Smooth muscle cell (in vitro differentiated cells): Measurements from ENCODE around the gene SLC12A6. TPM values are rescaled to one million over a fixed set of nuclear protein-coding genes. Genes with fewer than 3 reads are reported as not detected.

Source experiments
- DNase-seq: peaks from one replicate; lab custom pipeline; 2025; ENCODE audit not compliant: unreplicated experiment; lab: John Stamatoyannopoulos, UW
- H2AFZ ChIP-seq: fragments of 200-600 bp; sonication (generic); 2 replicates; pipeline ENCODE4 v1.6.0; 2016; ENCODE audit warnings: antibody characterized with exemption, low read depth, mild to moderate bottlenecking
- H3F3A ChIP-seq: fragments of 200-600 bp; sonication (generic); 2 replicates; pipeline ENCODE4 v1.6.0; 2017; ENCODE audit warnings: antibody characterized with exemption, low read depth
- H3K27ac ChIP-seq: fragments of 200-600 bp; sonication (generic); 2 replicates; pipeline ENCODE4 v1.5.1; 2016; ENCODE audit warnings: low read depth, mild to moderate bottlenecking
- H3K27me3 ChIP-seq: fragments of 200-600 bp; sonication (generic); 2 replicates; pipeline ENCODE4 v1.6.1; 2016; ENCODE audit warnings: low read depth, mild to moderate bottlenecking
- H3K36me3 ChIP-seq: fragments of 200-600 bp; sonication (generic); 2 replicates; pipeline ENCODE4 v1.5.1; 2016; ENCODE audit warnings: low read depth
- H3K4me1 ChIP-seq: fragments of 200-600 bp; sonication (generic); 2 replicates; pipeline ENCODE4 v1.5.1; 2016; ENCODE audit warnings: low read depth
- H3K4me2 ChIP-seq: fragments of 200-600 bp; sonication (generic); 2 replicates; pipeline ENCODE4 v1.6.0; 2016; ENCODE audit warnings: mild to moderate bottlenecking
- H3K4me3 ChIP-seq: fragments of 200-600 bp; sonication (generic); 2 replicates; pipeline ENCODE4 v1.5.1; 2016; ENCODE audit warnings: mild to moderate bottlenecking
- H3K79me2 ChIP-seq: fragments of 200-600 bp; sonication (generic); 2 replicates; pipeline ENCODE4 v1.6.0; 2016; ENCODE audit warnings: low read depth, mild to moderate bottlenecking
- H3K9ac ChIP-seq: fragments of 200-600 bp; sonication (generic); 2 replicates; pipeline ENCODE4 v1.6.0; 2016; ENCODE audit warnings: low read depth
- H3K9me3 ChIP-seq: fragments of 200-600 bp; sonication (generic); replicated peaks from 2 replicates; pipeline ENCODE4 v1.5.1; 2016; ENCODE audit warnings: low read depth
- H4K20me1 ChIP-seq: fragments of 200-600 bp; sonication (generic); 2 replicates; pipeline ENCODE4 v1.6.0; 2016; ENCODE audit warnings: low read depth
- WGBS: methylation state at CpG from one replicate; pipeline ENCODE4 v1.1.7; 2016; ENCODE audit warnings: low lambda C conversion rate; 5-methylcytosine and 5-hydroxymethylcytosine counted together
- polyA plus RNA-seq: library from polyadenylated mRNA; unstranded; fragments of >200 nt; fragmentation: Nextera tagmentation; extraction: Ambion mirVana; gene quantifications from 2 replicates; pipeline ENCODE4 v1.2.1, GENCODE V29; 2016
- total RNA-seq: library from RNA; depleted of rRNA; stranded (reverse); fragments of >200 nt; gene quantifications from 2 replicates; pipeline ENCODE4 v1.2.3, GENCODE V29; 2014
- TF ChIP-seq, protein P1 (sequence below): fragments of 200-600 bp; sonication (generic); IDR thresholded peaks from 2 replicates; pipeline ENCODE4 v1.5.1; 2017; ENCODE audit warnings: borderline replicate concordance, mild to moderate bottlenecking, antibody characterized with exemption; ENCODE audit not compliant: insufficient read depth, poor library complexity, severe bottlenecking

The SLC12A6 gene
- total and polyA plus RNA-seq, 2 experiments from 2014 or later, result 3.0 to 11.3 TPM

DNA sequence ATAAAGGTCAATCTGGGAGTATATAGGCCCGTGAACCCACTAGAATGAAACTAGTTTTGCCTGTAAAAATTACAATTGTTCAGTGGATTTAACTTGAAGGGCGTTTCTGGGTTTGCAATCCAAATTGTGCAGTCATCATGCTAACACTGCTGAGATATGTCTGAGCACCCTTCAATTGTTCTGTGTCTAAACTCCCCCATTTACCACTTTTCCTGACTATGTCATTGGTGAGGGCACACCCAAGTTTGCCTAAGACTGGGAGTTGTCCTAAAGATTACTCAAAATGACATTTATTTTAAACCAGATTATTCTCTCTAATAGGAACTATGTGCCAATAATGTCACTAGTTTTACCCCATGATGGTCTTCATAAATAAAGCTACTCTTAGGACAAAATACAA, 58.2 kb downstream of the SLC12A6 start:
- WGBS, result 68% methylated on average over 2 of the region's 2 CpGs
- Histone ChIP-seq H3K4me1 (no peaks in the 10 kb centered on the region), H3K9ac (no peak overlapping the region), H3K27ac (no peak overlapping the region), H4K20me1 (no peaks in the 10 kb centered on the region), H3K27me3 (no peaks in the 10 kb centered on the region), H3K79me2 (no peaks in the 10 kb centered on the region), H3K9me3 (no peaks in the 10 kb centered on the region), H3F3A (no peaks in the 10 kb centered on the region), H3K36me3 (no peaks in the 10 kb centered on the region), H2AFZ (no peak overlapping the region), H3K4me3 (no peak overlapping the region), H3K4me2 (no peak overlapping the region)
- no peak for DNase-seq
- TF ChIP-seq, protein P1, sequence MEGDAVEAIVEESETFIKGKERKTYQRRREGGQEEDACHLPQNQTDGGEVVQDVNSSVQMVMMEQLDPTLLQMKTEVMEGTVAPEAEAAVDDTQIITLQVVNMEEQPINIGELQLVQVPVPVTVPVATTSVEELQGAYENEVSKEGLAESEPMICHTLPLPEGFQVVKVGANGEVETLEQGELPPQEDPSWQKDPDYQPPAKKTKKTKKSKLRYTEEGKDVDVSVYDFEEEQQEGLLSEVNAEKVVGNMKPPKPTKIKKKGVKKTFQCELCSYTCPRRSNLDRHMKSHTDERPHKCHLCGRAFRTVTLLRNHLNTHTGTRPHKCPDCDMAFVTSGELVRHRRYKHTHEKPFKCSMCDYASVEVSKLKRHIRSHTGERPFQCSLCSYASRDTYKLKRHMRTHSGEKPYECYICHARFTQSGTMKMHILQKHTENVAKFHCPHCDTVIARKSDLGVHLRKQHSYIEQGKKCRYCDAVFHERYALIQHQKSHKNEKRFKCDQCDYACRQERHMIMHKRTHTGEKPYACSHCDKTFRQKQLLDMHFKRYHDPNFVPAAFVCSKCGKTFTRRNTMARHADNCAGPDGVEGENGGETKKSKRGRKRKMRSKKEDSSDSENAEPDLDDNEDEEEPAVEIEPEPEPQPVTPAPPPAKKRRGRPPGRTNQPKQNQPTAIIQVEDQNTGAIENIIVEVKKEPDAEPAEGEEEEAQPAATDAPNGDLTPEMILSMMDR, result no peak

DNA sequence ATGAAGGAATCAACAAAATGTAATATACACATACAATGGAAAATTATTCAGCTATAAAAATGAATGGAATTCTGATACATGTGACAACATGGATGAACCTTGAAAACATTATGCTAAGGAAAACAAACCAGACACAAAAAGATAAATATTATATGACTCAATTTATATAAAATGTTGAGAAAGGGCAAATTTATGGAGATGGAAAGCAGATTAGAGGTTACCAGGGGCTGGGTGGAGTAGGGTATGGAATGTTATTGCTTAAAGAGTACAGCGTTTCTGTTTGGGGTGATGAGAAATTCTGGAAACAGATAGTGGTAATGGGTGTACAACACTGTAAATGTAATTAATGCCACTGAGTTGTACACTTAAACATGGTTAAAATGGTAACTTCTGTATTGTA, 61.9 kb downstream of the SLC12A6 start:
- TF ChIP-seq, protein P1, result no peak
- Histone ChIP-seq H3K4me2 (no peak overlapping the region), H3F3A (no peaks in the 10 kb centered on the region), H3K27ac (no peak overlapping the region), H4K20me1 (no peaks in the 10 kb centered on the region), H3K9me3 (no peaks in the 10 kb centered on the region), H3K27me3 (no peaks in the 10 kb centered on the region), H3K9ac (no peak overlapping the region), H3K36me3 (no peaks in the 10 kb centered on the region), H3K4me3 (no peak overlapping the region), H3K79me2 (no peaks in the 10 kb centered on the region), H3K4me1 (no peaks in the 10 kb centered on the region), H2AFZ (no peak overlapping the region)
- DNase-seq, result no peak
- 95% methylated on average over 1 of the region's 1 CpG for WGBS

DNA sequence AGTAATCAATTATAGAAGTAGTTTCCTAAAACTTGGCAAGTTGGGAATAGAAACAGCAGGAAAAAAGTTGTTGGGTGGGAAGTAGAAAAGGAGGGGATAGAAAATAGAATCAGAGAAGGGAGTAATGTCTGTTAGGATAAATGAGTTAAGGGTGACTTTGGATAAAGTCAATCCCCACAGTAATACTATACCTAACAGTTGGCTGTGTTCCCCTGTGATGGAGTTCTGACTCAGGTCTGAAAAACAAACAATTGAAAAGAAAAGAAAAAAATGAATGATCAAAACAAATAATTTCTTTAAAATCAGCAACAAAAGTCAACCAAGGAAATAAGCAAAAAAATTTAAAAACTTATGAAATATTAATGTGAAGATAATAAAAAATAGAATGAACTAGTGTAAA, 62.4 kb downstream of the SLC12A6 start:
- DNase-seq, result no peak
- TF ChIP-seq, protein P1, result no peak

DNA sequence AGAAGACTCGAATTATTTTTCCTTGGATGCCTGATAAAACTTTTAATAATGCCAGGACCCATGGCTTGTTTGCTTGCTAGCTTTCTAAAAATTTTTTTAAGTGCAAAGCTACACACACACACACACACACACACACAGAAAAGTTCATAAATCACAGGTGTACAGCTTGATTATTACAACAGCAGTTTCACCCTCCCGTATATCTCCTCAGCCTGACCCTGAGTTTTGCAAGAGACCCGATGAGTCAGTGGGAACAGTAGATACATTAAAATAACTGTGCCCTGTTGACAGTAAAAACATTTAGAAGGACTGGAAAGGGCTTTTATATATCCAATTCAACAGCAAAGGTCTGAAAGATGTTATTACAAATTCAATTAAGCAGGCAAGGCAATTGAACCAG, 66.1 kb downstream of the SLC12A6 start:
- H3K9me3 ChIP-seq, result no peaks in the 10 kb centered on the region
- no peak overlapping the region for H2AFZ ChIP-seq
- no peak overlapping the region for H3K4me2 ChIP-seq
- no peaks in the 10 kb centered on the region for H3K4me1 ChIP-seq
- no peaks in the 10 kb centered on the region for H3F3A ChIP-seq
- WGBS, result 64% methylated on average over 3 of the region's 3 CpGs
- no peaks in the 10 kb centered on the region for H4K20me1 ChIP-seq
- no peak overlapping the region for H3K9ac ChIP-seq
- H3K27me3 ChIP-seq, result no peaks in the 10 kb centered on the region
- no peak overlapping the region for H3K4me3 ChIP-seq
- no peak overlapping the region for H3K27ac ChIP-seq
- no peaks in the 10 kb centered on the region for H3K36me3 ChIP-seq
- DNase-seq, result no peak
- H3K79me2 ChIP-seq, result no peaks in the 10 kb centered on the region
- TF ChIP-seq, protein P1, result no peak

More for the DNA sequence above, 62.4 kb downstream of the SLC12A6 start:
- Histone ChIP-seq H3K4me2 (no peak overlapping the region), H3K4me3 (no peak overlapping the region), H3K9me3 (no peaks in the 10 kb centered on the region), H4K20me1 (no peaks in the 10 kb centered on the region), H3K27ac (no peak overlapping the region), H2AFZ (no peak overlapping the region), H3K79me2 (no peaks in the 10 kb centered on the region), H3K4me1 (no peaks in the 10 kb centered on the region), H3K27me3 (no peaks in the 10 kb centered on the region), H3F3A (no peaks in the 10 kb centered on the region), H3K36me3 (no peaks in the 10 kb centered on the region), H3K9ac (no peak overlapping the region)
